GM18499 (cell line): ENCODE data around the gene KIAA0232.
"Not testable (repeated sequence)": the region's sequence is repeated elsewhere in the genome, so short reads cannot be mapped to it uniquely, and the experiment has no call there.

ENCODE experiments used
- ATAC-seq: cut with Tn5 transposase; IDR thresholded peaks from one replicate; pipeline ENCODE4 v1.9.1; 2021; ENCODE audit warnings: moderate number of reproducible peaks; ENCODE audit not compliant: insufficient read depth, unreplicated experiment

The KIAA0232 gene

GRCh38 chr4:6875431-6875831 is 92.9 kb downstream of the KIAA0232 start:
- no peak for ATAC-seq

GRCh38 chr4:6876440-6876839 is 93.9 kb downstream of the KIAA0232 start:
- ATAC-seq: no peak

- ATAC-seq: no peak
Observed at GRCh38 chr4:6877067-6877466, 94.5 kb downstream of the KIAA0232 start.

- no peak for ATAC-seq
Observed at GRCh38 chr4:6878451-6879059, 96.0 kb downstream of the KIAA0232 start.

- no peak for ATAC-seq
Observed at GRCh38 chr4:6880691-6881090, 98.2 kb downstream of the KIAA0232 start.

GRCh38 chr4:6881908-6882307 is 99.4 kb downstream of the KIAA0232 start:
- ATAC-seq: no peak

GRCh38 chr4:6884341-6884870 is 101.9 kb downstream of the KIAA0232 start:
- ATAC-seq: no peak

GRCh38 chr4:6885953-6886557 is 103.5 kb downstream of the KIAA0232 start:
- ATAC-seq: no peak

GRCh38 chr4:6886886-6887285 is 104.4 kb downstream of the KIAA0232 start:
- no peak for ATAC-seq

- ATAC-seq: no peak
Observed at GRCh38 chr4:6887591-6888371, 105.3 kb downstream of the KIAA0232 start.

- ATAC-seq: no peak
Observed at GRCh38 chr4:6888506-6889071, 106.1 kb downstream of the KIAA0232 start.

GRCh38 chr4:6889101-6889735 is 106.7 kb downstream of the KIAA0232 start:
- ATAC-seq: no peak

- ATAC-seq: no peak
Observed at GRCh38 chr4:6889736-6890324, 107.3 kb downstream of the KIAA0232 start.

GRCh38 chr4:6890358-6890757 is 107.8 kb downstream of the KIAA0232 start:
- ATAC-seq: no peak

GRCh38 chr4:6890971-6891370 is 108.4 kb downstream of the KIAA0232 start:
- not testable (repeated sequence) for ATAC-seq

- ATAC-seq: no peak
Observed at GRCh38 chr4:6891436-6892170, 109.1 kb downstream of the KIAA0232 start.

- ATAC-seq: no peak
Observed at GRCh38 chr4:6892190-6892908, 109.8 kb downstream of the KIAA0232 start.

- no peak for ATAC-seq
Observed at GRCh38 chr4:6892909-6893202, 110.3 kb downstream of the KIAA0232 start.

GRCh38 chr4:6893449-6894085 is 111.0 kb downstream of the KIAA0232 start:
- ATAC-seq: no peak
